Glutamatergic neuron (in vitro differentiated cells): ENCODE data around the gene ZNF777. TPM values are rescaled to one million over a fixed set of nuclear protein-coding genes. Genes with fewer than 3 reads are reported as not detected.

Experiments
- DNase-seq: peaks from one replicate; pipeline ENCODE4 v3.0.0; 2022
- H3K27ac Mint-ChIP-seq: one replicate; pipeline ENCODE4 v1.8.0; 2020; ENCODE audit warnings: mild to moderate bottlenecking, mixed read lengths, inconsistent platforms; ENCODE audit not compliant: unreplicated experiment
- H3K27me3 Mint-ChIP-seq: one replicate; pipeline ENCODE4 v1.8.0; 2020; ENCODE audit warnings: mild to moderate bottlenecking, moderate library complexity, mixed read lengths, inconsistent platforms; ENCODE audit not compliant: unreplicated experiment
- H3K36me3 Mint-ChIP-seq: one replicate; pipeline ENCODE4 v1.8.0; 2020; ENCODE audit warnings: mild to moderate bottlenecking, mixed read lengths, inconsistent platforms; ENCODE audit not compliant: unreplicated experiment
- H3K4me1 Mint-ChIP-seq: one replicate; pipeline ENCODE4 v1.8.0; 2020; ENCODE audit warnings: mild to moderate bottlenecking, low read depth, mixed read lengths, inconsistent platforms; ENCODE audit not compliant: unreplicated experiment
- H3K4me3 Mint-ChIP-seq: one replicate; pipeline ENCODE4 v1.8.0; 2020; ENCODE audit warnings: mild to moderate bottlenecking, mixed read lengths, inconsistent platforms; ENCODE audit not compliant: unreplicated experiment
- H3K9me3 Mint-ChIP-seq: one replicate; pipeline ENCODE4 v1.8.0; 2020; ENCODE audit warnings: mild to moderate bottlenecking, moderate library complexity, mixed read lengths, inconsistent platforms; ENCODE audit not compliant: unreplicated experiment
- total RNA-seq: library from RNA; stranded (reverse); fragmentation: NEBNext Ultra II Directional; extraction: Animal tissue kit (Norgen Biotek cat#: 25700); gene quantifications from one replicate; pipeline ENCODE4 v1.2.1, GENCODE V29; 2021; ENCODE audit not compliant: unreplicated experiment
- TF ChIP-seq, protein P1 (sequence below): fragments of 200-600 bp; sonication (generic); IDR thresholded peaks from one replicate; pipeline ENCODE4 v1.5.0; 2021; ENCODE audit not compliant: partially characterized antibody, unreplicated experiment

ZNF777 gene
- total RNA-seq, 1 donor from 2014 or later: 18.0 TPM

- no peak for DNase-seq
- TF ChIP-seq, protein P1, sequence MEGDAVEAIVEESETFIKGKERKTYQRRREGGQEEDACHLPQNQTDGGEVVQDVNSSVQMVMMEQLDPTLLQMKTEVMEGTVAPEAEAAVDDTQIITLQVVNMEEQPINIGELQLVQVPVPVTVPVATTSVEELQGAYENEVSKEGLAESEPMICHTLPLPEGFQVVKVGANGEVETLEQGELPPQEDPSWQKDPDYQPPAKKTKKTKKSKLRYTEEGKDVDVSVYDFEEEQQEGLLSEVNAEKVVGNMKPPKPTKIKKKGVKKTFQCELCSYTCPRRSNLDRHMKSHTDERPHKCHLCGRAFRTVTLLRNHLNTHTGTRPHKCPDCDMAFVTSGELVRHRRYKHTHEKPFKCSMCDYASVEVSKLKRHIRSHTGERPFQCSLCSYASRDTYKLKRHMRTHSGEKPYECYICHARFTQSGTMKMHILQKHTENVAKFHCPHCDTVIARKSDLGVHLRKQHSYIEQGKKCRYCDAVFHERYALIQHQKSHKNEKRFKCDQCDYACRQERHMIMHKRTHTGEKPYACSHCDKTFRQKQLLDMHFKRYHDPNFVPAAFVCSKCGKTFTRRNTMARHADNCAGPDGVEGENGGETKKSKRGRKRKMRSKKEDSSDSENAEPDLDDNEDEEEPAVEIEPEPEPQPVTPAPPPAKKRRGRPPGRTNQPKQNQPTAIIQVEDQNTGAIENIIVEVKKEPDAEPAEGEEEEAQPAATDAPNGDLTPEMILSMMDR: no peak
- no peak overlapping the region for H3K27ac Mint-ChIP-seq
- H3K36me3 Mint-ChIP-seq: peaks cover 26% of the 10 kb centered on the region
- H3K27me3 Mint-ChIP-seq: peaks cover 1% of the 10 kb centered on the region
- no peaks in the 10 kb centered on the region for H3K4me1 Mint-ChIP-seq
- H3K4me3 Mint-ChIP-seq: no peak overlapping the region
- peaks cover 5% of the 10 kb centered on the region for H3K9me3 Mint-ChIP-seq
These were observed 27.7 kb downstream of the ZNF777 start for GRCh38 chr7:149433124-149433523.

DNA sequence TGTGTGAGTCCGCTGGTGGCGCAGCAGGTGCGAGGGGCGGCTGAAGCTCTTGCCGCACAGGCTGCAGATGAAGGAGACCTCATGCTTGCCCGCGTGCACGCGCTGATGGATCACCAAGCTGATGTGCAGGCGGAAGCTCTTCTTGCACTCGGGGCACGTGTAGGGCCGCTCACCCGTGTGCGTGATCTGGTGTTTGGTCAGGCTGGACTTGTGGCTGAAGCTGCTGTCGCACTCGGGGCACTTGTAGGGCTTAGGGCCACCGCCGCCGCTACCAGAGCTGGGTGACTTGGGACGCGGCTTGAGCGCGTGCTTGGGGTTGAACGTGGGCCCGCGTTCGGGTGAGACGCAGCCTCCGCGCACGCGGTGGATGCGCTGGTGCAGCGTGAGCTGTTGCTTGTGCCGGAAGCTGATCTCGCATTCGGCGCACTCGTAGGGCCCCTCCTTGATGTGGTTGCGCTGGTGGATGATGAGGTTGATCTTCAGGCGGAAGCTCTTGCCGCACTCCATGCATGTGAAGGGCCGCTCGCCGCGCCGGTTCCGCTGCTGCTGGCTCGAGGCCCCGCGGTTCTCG lies 28.7 kb downstream of the ZNF777 start:
- peaks cover 2% of the 10 kb centered on the region for H3K4me1 Mint-ChIP-seq
- no peak for DNase-seq
- TF ChIP-seq, protein P1: no peak
- H3K36me3 Mint-ChIP-seq: peaks cover 26% of the 10 kb centered on the region
- no peak overlapping the region for H3K27ac Mint-ChIP-seq
- H3K27me3 Mint-ChIP-seq: peaks cover 1% of the 10 kb centered on the region
- H3K4me3 Mint-ChIP-seq: no peak overlapping the region
- peaks cover 5% of the 10 kb centered on the region for H3K9me3 Mint-ChIP-seq

- DNase-seq: no peak
- TF ChIP-seq, protein P1: no peak
These were observed 29.3 kb downstream of the ZNF777 start for GRCh38 chr7:149431486-149432120.

GRCh38 chr7:149430192-149430591 lies 30.7 kb downstream of the ZNF777 start:
- DNase-seq: no peak
- H3K27ac Mint-ChIP-seq: no peak overlapping the region
- H3K27me3 Mint-ChIP-seq: peaks cover 1% of the 10 kb centered on the region
- H3K4me3 Mint-ChIP-seq: no peak overlapping the region
- H3K4me1 Mint-ChIP-seq: peaks cover 6% of the 10 kb centered on the region
- TF ChIP-seq, protein P1: no peak
- peaks cover 5% of the 10 kb centered on the region for H3K9me3 Mint-ChIP-seq
- H3K36me3 Mint-ChIP-seq: peaks cover 22% of the 10 kb centered on the region

More at GRCh38 chr7:149431486-149432120, 29.3 kb downstream of the ZNF777 start:
- peaks cover 1% of the 10 kb centered on the region for H3K27me3 Mint-ChIP-seq
- no peak overlapping the region for H3K27ac Mint-ChIP-seq
- H3K9me3 Mint-ChIP-seq: peaks cover 5% of the 10 kb centered on the region
- peaks cover 6% of the 10 kb centered on the region for H3K4me1 Mint-ChIP-seq
- no peak overlapping the region for H3K4me3 Mint-ChIP-seq
- H3K36me3 Mint-ChIP-seq: peaks cover 23% of the 10 kb centered on the region

GRCh38 chr7:149427893-149428292 lies 33.0 kb downstream of the ZNF777 start:
- H3K36me3 Mint-ChIP-seq: peaks cover 10% of the 10 kb centered on the region
- peak overlapping the region; percentile 35 for H3K27ac Mint-ChIP-seq
- peaks cover 4% of the 10 kb centered on the region for H3K27me3 Mint-ChIP-seq
- no peak for DNase-seq
- TF ChIP-seq, protein P1: no peak
- no peak overlapping the region for H3K4me3 Mint-ChIP-seq
- H3K4me1 Mint-ChIP-seq: peaks cover 15% of the 10 kb centered on the region
- H3K9me3 Mint-ChIP-seq: peaks cover 4% of the 10 kb centered on the region
